ENCODE results near the gene H3-3A.

Gene H3-3A

DNA sequence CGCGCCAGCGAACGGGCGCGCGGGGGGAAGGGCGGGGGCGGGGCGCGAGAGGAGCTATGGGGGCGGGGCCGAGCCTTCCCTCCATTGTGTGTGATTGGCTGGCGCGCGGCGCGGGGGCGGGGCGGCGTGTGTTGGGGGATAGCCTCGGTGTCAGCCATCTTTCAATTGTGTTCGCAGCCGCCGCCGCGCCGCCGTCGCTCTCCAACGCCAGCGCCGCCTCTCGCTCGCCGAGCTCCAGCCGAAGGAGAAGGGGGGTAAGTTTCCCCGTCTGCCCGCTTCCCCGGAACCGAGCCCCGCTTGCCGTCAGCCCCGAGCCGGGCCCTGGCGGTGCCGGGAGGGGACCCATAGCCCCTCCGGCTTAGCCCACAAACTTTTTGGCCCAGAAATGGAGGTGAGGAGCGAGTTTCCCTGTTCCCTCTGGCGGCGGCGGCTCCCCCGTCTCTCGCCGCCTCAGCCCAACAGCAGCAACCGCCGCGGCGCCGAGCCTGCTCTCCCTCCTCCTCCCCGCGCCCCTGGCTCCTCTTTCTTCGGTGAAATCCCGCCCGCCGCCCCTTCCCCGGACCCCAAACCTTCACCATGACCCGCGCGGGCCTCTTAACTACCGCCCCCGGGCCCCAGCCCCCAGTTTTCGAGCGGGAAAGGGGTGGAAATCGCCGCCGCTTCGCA lies at the start of gene H3-3A:
Gene H3-3A (plus strand): TSS at position 159 of the 666 bp plus-strand sequence. CDS start 1,636 bp downstream, outside the sequence.
- DNase-seq (ENCODE audit: low spot score): peak; percentile 96
- FAIRE-seq: no peak

DNA sequence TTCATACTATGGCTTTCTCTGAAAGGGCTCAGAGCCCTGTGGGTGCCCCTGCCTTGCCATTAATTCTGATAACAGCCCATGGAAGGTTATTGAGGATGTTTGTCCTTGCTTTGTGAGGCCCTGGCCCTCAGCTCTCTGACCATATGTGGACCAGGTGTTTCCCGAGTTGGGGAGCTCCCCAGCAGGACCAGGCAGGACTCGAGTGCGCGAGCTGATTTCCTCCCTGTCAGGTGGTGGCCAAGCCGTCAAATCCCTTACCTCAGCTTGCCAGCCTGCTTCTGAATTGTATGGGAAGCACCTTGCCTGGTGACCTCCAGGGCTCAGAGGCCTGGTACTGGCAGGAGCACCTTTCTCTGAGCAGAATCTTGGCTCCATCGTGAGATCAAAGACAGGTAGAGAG lies 45.4 kb upstream of the H3-3A start:
- DNase-seq (ENCODE audit: low spot score): no peak
- no peak for FAIRE-seq

- FAIRE-seq: no peak
- no peak for DNase-seq (ENCODE audit: low spot score)
Measured at GRCh38 chr1:226019572-226019971, 42.9 kb upstream of the H3-3A start.

DNA sequence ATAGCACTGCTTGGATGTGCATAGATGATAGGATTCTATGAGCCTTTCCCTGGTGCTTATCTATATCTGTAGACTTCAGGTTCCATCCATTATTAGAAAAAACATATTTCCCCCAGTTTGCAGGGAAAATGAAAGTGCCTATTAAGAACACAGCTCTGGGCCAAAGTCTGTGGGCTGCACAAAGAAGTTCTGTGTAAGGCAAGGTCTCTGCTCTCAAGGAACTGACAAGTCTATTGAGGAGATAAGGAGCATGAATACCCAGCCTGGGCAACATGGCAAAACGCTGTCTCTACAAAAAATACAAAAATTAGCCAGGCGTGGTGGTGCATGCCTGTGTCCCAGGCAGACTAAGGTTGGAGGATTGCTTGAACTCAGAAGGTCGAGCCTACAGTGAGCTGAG lies 41.1 kb upstream of the H3-3A start:
- FAIRE-seq (no peak), DNase-seq (ENCODE audit: low spot score) (no peak)

DNA sequence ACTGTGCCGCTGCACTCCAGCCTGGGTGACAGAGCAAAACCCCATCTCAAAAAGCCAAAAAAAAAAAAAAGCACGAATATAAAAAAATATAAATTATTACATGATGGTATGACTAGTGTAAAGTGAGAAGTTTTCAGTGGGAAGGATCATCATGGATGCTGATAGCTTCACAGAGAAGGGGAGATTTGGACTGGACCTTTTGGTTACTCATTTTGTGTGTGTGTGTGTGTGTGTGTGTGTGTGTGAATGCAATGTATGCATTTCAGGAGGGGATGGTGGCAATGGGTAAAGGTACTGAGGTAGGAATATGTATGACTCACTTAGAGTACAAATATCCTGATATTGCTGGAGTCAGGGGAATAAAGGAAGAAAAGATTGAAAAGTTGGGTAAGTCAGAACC lies 40.7 kb upstream of the H3-3A start:
- FAIRE-seq: no peak
- DNase-seq (ENCODE audit: low spot score): no peak

DNA sequence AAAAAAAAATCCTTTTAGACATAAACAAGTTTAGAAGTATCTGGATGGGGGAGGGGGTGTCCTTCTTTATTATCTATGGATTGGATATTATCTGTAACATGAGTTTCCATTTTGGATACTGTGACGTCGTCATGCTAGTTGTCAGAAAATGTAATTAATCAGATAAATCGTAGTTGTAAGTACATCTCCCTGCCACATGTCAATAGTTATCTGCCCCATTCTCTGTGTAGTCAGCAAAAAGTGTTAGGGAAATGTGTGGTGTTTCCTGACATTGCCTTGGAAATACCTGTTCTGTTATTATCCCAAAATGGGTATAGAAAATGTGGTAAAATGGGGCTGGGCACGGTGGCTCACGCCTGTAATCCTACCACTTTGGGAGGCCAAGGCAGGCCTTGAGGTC lies 38.8 kb upstream of the H3-3A start:
- FAIRE-seq (no peak), DNase-seq (ENCODE audit: low spot score) (no peak)

- DNase-seq (ENCODE audit: low spot score) (no peak), FAIRE-seq (no peak)
Measured at GRCh38 chr1:226026833-226027232, 35.7 kb upstream of the H3-3A start.

DNA sequence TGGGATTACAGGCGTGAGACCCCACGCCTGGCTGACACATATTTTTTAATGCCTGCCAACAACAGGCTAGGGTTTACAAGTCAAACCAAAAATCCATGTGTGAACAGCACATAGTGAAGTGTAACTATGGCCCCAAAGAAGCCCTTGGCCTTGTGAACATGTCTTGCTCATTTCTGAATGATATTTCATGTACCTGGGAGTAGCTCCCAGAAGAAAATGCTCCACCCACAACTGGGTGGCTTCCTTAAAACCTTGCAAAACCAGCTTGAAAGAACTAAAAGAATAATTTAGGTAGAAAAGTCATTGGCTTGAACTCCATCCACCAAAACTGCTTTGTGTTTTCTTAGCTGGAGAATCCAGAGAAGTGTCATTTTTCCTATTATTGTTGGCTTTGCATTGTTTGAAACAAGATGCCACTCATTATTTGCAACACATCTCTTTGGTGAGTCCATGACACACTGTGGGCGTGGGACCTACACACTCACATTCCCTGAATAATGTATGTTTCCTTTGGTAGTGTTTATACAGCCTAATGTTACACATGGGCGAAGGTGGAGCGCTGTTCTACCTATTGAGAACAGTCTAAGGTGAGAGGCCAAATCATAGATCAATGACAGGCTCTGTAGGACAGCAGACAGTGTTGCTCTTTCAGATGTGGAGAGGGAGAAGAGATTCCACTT lies 34.8 kb upstream of the H3-3A start:
- no peak for DNase-seq (ENCODE audit: low spot score)
- FAIRE-seq: no peak

DNA sequence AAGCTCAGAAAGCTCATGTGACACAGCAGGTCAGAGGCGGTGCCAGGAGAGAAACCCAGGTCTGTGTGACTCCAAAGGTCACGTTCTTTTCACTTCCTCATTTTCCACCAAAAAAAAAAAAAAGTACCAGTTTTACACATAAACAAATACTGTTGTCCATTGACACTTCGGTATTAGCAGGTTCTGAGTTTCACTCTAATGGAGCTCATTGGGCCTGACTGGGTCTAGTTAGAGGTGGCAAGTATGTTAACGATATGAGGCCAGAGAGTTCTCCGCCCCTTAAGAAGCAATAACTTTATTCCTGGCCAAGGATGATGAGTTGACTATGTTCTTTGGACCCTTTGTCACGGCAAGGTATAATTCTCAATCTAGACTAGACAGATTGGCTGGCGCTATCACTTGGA lies 33.4 kb upstream of the H3-3A start:
- FAIRE-seq: no peak
- DNase-seq (ENCODE audit: low spot score): no peak

DNA sequence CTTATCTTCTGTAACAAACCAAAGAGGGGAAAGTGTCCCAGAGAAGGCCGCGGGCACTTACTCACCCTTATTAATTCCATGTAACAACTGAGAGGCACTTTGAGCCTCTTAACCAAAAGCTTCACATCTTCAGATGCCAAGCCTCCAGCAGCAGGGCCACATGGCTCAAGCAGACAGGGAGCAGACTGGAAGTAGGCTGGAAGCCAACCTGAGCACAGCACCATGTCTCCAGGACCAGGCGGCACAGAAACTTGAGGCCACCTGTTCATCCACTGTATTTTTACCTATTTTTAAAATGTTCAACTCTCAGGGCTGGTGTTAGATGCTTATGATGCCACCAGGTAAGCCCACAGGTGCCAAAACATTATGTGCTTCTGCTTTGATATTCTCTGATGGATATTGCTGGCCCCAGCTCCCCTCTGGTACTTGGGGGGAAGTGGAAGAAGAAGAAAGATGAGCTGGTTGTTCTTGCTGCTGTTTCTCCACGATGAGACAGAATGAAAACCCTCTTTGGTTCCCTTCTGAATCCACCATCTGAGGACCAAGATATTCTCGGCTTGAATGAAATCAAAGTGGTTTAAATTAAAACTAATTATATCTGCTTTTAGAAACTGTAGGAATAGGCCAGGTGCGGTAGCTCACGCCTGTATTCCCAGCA lies 32.8 kb upstream of the H3-3A start:
- no peak for FAIRE-seq
- DNase-seq (ENCODE audit: low spot score): no peak

GRCh38 chr1:226033582-226033981 lies 28.9 kb upstream of the H3-3A start:
- no peak for FAIRE-seq
- DNase-seq (ENCODE audit: low spot score): no peak

GRCh38 chr1:226033991-226034390 lies 28.5 kb upstream of the H3-3A start:
- no peak for FAIRE-seq
- no peak for DNase-seq (ENCODE audit: low spot score)

GRCh38 chr1:226034482-226034881 lies 28.0 kb upstream of the H3-3A start:
- FAIRE-seq (no peak), DNase-seq (ENCODE audit: low spot score) (no peak)

- FAIRE-seq: no peak
Measured at GRCh38 chr1:226035915-226036314, 26.6 kb upstream of the H3-3A start.

GRCh38 chr1:226038661-226039060 lies 23.9 kb upstream of the H3-3A start:
- FAIRE-seq: no peak
- no peak for DNase-seq (ENCODE audit: low spot score)

More at GRCh38 chr1:226035915-226036314, 26.6 kb upstream of the H3-3A start:
- no peak for DNase-seq (ENCODE audit: low spot score)

DNA sequence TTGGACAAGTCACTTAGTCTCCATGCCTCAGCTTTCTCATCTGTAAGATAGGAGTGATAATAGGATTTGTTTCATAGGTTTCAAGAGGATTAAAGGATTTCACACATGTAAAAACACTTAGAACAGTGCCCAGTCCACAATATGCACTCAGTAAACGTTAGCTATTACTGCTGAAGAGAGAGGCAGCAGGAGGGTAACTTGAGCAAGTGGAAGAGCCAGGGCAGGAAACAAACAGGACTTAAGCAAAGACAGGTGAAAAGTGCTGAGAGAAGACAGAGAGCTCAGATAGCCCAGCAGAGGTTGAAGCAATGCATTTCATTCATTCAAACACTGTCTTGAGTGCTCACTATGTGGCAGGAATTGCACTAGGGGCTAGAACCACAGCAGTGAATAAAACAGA lies 21.1 kb upstream of the H3-3A start:
- DNase-seq (ENCODE audit: low spot score) (no peak), FAIRE-seq (no peak)

DNA sequence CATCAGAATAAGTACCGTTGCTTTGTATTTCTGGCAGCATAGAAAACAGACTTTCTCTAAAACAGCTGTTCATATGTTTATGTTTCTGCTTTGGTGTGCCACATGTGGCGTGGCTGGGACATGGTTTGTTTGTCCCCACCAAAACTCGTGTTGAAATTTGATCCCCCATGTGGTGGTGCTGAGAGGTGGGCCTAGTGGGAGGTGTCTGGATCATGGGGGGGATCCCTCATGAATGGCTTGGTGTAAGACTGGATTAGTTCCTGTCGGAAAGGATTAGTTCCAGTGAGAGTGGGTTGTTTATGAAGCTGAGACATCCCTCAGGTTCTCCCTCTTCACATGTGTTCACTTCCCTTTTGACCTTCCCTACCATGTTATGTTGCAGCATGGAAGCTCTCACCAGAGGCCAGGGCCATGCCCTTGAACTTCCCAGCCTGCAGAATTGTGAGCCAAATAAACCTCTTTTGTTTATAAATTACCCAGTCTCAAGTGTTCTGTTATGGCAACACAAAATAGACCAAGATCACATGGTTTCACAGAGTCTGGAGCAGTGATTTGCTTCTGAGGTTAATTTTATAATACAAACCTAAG lies 17.9 kb upstream of the H3-3A start:
- FAIRE-seq: no peak

DNA sequence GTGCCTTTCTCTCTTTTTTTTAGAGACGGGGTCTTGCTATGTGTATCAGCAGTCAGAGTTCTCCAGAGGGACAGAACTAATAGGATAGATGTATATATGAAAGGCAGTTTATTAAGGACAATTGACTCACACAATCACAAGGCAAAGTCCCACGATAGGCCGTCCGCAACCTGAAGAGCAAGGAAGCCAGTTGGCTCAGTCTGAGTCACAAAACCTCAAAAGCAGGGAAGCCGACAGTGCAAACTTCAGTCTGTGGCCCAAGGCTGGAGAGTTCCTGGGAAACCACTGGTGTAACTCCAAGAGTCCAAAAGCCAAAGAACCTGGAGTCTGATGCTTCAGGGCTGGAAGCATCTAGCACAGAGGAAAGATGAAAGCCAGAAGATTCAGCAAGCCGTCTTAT lies 16.3 kb upstream of the H3-3A start:
- FAIRE-seq (no peak), DNase-seq (ENCODE audit: low spot score) (no peak)

More for the DNA sequence above, 17.9 kb upstream of the H3-3A start:
- DNase-seq (ENCODE audit: low spot score): no peak

DNA sequence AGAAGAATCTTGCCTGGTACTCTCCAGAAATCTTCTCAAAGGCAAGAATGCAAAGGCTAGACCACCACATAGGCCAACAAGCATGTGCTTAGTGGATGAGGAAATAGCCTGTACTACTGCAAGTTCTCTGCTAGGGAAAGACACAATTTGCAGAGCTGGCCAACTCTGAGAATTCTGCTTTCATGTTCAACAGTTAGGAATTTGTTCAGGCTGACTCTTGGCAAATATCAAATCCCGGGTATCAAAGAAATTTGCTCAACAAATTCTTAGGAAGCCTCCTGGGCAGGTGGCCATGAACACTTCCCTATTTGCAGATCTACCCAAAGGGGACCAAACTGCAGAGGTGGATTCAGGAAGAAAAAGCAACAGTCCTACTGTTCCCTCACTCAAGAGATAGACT lies 15.0 kb upstream of the H3-3A start:
- DNase-seq (ENCODE audit: low spot score): no peak
- FAIRE-seq: no peak

GRCh38 chr1:226048886-226049285 lies 13.6 kb upstream of the H3-3A start:
- no peak for FAIRE-seq
- no peak for DNase-seq (ENCODE audit: low spot score)

- FAIRE-seq (no peak), DNase-seq (ENCODE audit: low spot score) (no peak)
Measured at GRCh38 chr1:226050133-226050532, 12.4 kb upstream of the H3-3A start.

- FAIRE-seq (no peak), DNase-seq (ENCODE audit: low spot score) (no peak)
Measured at GRCh38 chr1:226051365-226051764, 11.2 kb upstream of the H3-3A start.

All from urothelium cell line (cell line).